PFSK-1 (cell line): ENCODE data around the gene FKBP11.

Experiments used
- FOXP2 ChIP-seq: optimal IDR thresholded peaks from 2 replicates; pipeline ENCODE3; 2011; ENCODE audit warnings: borderline replicate concordance, control low read depth, inconsistent platforms; ENCODE audit not compliant: insufficient read depth; ENCODE audit errors: extremely low read length, extremely low read depth
- POLR2AphosphoS5 ChIP-seq: IDR thresholded peaks from 2 replicates; pipeline ENCODE4 v1.6.1; 2012; ENCODE audit warnings: low read depth, mild to moderate bottlenecking, control low read depth, low read length, moderate library complexity
- SIN3A ChIP-seq: IDR thresholded peaks from 2 replicates; pipeline ENCODE4 v1.6.1; 2012; ENCODE audit warnings: mild to moderate bottlenecking, low read length, moderate library complexity, borderline replicate concordance; ENCODE audit not compliant: insufficient read depth
- TAF1 ChIP-seq: IDR thresholded peaks from 2 replicates; pipeline ENCODE4 v1.6.1; 2012; ENCODE audit warnings: low read length, control low read depth, borderline replicate concordance; ENCODE audit not compliant: insufficient read depth
- TF ChIP-seq, protein P1 (sequence below), 2 experiments: IDR thresholded peaks; 2 replicates each; pipeline versions ENCODE4 v1.6.1 to v1.8.0; 2011 to 2012; ENCODE audit warnings: low read depth in 2 of 2, low read length in 2 of 2, control low read depth in 1 of 2, inconsistent platforms in 1 of 2, mild to moderate bottlenecking in 1 of 2, moderate library complexity in 1 of 2; ENCODE audit not compliant: insufficient read depth in 1 of 2

The FKBP11 gene

GRCh38 chr12:48972213-48972951, 47.1 kb upstream of the FKBP11 start:
- TF ChIP-seq POLR2AphosphoS5 = no peak
- no peak for TF ChIP-seq FOXP2
- TF ChIP-seq, protein P1, sequence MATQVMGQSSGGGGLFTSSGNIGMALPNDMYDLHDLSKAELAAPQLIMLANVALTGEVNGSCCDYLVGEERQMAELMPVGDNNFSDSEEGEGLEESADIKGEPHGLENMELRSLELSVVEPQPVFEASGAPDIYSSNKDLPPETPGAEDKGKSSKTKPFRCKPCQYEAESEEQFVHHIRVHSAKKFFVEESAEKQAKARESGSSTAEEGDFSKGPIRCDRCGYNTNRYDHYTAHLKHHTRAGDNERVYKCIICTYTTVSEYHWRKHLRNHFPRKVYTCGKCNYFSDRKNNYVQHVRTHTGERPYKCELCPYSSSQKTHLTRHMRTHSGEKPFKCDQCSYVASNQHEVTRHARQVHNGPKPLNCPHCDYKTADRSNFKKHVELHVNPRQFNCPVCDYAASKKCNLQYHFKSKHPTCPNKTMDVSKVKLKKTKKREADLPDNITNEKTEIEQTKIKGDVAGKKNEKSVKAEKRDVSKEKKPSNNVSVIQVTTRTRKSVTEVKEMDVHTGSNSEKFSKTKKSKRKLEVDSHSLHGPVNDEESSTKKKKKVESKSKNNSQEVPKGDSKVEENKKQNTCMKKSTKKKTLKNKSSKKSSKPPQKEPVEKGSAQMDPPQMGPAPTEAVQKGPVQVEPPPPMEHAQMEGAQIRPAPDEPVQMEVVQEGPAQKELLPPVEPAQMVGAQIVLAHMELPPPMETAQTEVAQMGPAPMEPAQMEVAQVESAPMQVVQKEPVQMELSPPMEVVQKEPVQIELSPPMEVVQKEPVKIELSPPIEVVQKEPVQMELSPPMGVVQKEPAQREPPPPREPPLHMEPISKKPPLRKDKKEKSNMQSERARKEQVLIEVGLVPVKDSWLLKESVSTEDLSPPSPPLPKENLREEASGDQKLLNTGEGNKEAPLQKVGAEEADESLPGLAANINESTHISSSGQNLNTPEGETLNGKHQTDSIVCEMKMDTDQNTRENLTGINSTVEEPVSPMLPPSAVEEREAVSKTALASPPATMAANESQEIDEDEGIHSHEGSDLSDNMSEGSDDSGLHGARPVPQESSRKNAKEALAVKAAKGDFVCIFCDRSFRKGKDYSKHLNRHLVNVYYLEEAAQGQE (IDR thresholded peaks at IDR 0.05; ENCODE audit: insufficient read depth in 1 of 2, low read depth in 2 of 2, low read length in 2 of 2) = no peak
- no peak for TF ChIP-seq SIN3A
- TF ChIP-seq TAF1 = no peak

DNA sequence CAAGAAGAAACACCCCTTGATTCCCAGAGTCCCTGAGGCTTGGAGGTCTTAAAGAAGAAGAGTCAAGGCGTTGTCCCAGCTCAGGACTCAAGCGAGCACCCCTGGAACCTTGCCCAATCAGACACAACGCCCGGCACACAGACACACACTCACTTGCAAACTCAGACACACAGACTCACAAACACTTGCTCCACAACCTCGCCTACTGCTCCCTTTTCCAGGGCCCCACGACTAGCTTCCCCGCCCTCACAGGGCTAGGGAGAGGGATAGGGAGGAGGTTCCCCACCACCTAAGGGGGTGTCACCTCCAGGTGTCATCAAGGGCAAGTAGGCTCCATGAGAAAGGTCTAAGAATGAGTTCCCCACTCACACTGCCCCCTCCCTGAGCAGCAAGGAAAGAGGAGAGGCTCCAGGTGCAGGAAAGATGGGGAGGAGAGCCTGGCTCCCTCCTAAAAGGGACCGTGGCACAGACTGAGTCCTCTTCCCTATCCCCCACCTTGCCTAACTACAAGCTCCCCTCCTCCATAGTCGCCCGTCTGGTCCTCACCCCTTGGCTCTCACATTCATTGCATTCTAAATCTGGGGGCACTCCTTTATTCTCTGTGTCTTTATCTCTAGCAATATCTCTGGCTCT, 45.5 kb upstream of the FKBP11 start:
- TF ChIP-seq, protein P1 (IDR thresholded peaks at IDR 0.05; ENCODE audit: insufficient read depth in 1 of 2, low read depth in 2 of 2, low read length in 2 of 2) = no peak
- TF ChIP-seq FOXP2 (no peak), POLR2AphosphoS5 (no peak), TAF1 (no peak)

GRCh38 chr12:48969833-48970701, 44.8 kb upstream of the FKBP11 start:
- TF ChIP-seq FOXP2 (no peak), TAF1 (no peak), POLR2AphosphoS5 (no peak), SIN3A (no peak)
- TF ChIP-seq, protein P1 (IDR thresholded peaks at IDR 0.05; ENCODE audit: insufficient read depth in 1 of 2, low read depth in 2 of 2, low read length in 2 of 2) = no peak

DNA sequence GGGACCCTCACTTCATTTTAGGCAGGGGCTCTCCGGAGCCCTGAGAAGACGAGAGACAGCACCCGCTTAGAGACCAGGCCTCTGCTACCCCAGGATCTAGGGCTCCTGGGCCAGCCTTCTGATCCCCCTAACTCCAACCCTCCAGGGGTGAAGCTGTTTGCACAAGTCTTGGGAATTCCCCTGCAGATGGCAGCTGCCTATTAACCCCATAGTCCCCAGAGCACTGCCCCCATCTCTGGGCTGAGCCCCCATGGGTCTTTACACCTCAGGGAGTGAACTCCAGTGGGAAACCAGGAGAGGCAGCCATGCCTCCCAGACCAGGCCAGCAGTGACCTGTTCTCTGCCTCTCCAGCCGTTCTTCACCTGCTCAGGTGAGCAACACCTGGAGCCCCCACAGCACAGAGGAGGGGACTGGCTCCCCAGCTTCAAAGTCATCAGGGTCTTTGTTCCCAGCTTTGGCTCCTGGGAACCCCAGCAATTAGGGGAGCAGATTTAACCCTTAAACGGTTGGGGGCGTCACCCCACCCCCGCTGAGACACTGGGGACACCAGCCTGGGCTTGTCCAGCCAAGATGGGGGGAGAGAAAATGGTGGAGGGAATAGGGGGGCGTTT, 44.0 kb upstream of the FKBP11 start:
- TF ChIP-seq POLR2AphosphoS5 = no peak
- no peak for TF ChIP-seq TAF1
- no peak for TF ChIP-seq FOXP2
- no peak for TF ChIP-seq SIN3A
- TF ChIP-seq, protein P1 (IDR thresholded peaks at IDR 0.05; ENCODE audit: insufficient read depth in 1 of 2, low read depth in 2 of 2, low read length in 2 of 2) = no peak
